Activated CD8-positive, alpha-beta T cell treated with anti-CD3 and anti-CD28 coated beads, Interleukin-2, amount 10 ng/mL, durations not matched to agents 7 days and 5 days (primary cell): Measurements from ENCODE around the gene CDK15. TPM values are rescaled to one million over a fixed set of nuclear protein-coding genes. Genes with fewer than 3 reads are reported as not detected.

Experiments used
- ATAC-seq: fragments of 150-1000 bp; cut with Tn5 transposase; one replicate; pipeline ENCODE4 v1.10.0; 2021; ENCODE audit warnings: moderate library complexity
- CTCF ChIA-PET: fragments of 350-600 bp; sonication (Branson Sonifier 250); formaldehyde crosslinking; loops from one replicate; lab custom pipeline; 2021; ENCODE audit warnings: antibody characterized with exemption; lab: Charles Lee
- POLR2A ChIA-PET: fragments of 350-600 bp; sonication (Branson Sonifier 250); formaldehyde crosslinking; loops from one replicate; lab custom pipeline; 2021; ENCODE audit warnings: antibody characterized with exemption; lab: Charles Lee
- DNase-seq: peaks from one replicate; pipeline ENCODE4 v3.0.0-alpha.2; 2020
- H3K27ac Mint-ChIP-seq: one replicate; pipeline ENCODE4 v1.8.0; 2021; ENCODE audit warnings: mild to moderate bottlenecking, mixed read lengths
- H3K27me3 Mint-ChIP-seq: one replicate; pipeline ENCODE4 v1.8.0; 2021; ENCODE audit warnings: low read depth, mixed read lengths
- H3K36me3 Mint-ChIP-seq: one replicate; pipeline ENCODE4 v1.8.0; 2021; ENCODE audit warnings: low read depth, mixed read lengths
- H3K4me1 Mint-ChIP-seq: one replicate; pipeline ENCODE4 v1.8.0; 2021; ENCODE audit warnings: low read depth, mixed read lengths
- H3K4me3 Mint-ChIP-seq: one replicate; pipeline ENCODE4 v1.8.0; 2021; ENCODE audit warnings: mild to moderate bottlenecking, mixed read lengths
- H3K9me3 Mint-ChIP-seq: one replicate; pipeline ENCODE4 v1.8.0; 2022; ENCODE audit warnings: mixed read lengths; ENCODE audit not compliant: insufficient read depth
- total RNA-seq, 2 experiments: library from RNA; stranded (reverse); gene quantifications; one replicate each; pipeline ENCODE4 v1.2.3, GENCODE V29; 2021

Gene CDK15
- total RNA-seq, 2 experiments from 2014 or later: not detected

DNA sequence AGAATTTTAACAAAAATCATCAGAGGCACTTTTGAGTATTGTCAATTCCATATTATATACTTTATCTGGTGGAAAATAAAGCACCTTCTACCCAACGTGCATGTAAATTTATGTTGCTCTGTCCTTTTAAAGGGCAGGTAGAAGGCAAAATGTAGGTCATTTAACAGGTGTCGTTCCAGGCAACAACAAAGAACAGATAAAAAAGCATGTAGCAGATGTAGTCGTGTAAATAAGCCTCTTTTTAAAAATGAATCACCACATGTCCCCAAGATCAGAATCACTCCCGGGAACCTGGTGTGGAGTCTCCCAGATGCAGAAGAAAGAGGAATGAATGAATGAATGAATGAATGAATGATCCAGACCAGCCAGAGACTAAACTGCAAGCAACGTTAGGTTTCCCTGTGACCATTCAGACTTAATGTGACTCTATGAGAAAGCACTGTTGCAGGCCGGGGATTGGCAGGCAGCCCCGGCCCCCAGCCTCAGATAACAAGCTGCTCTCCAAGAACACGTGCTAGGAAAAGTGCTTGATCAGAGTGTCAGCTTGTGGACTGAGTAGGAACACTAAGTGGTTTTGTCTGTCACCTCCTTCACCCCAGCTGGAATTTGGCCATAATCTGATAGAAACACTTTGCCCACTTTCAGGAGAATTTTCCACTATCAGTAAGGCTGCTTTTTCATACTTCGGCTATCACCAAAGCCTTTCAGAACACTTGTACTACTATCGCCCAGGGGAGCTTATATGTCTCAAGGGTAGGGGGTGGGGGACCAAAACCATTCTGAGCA lies 100.6 kb downstream of the CDK15 start:
- no peaks in the 10 kb centered on the region for H3K36me3 Mint-ChIP-seq
- CTCF ChIA-PET: no interaction called here
- no peaks in the 10 kb centered on the region for H3K9me3 Mint-ChIP-seq

DNA sequence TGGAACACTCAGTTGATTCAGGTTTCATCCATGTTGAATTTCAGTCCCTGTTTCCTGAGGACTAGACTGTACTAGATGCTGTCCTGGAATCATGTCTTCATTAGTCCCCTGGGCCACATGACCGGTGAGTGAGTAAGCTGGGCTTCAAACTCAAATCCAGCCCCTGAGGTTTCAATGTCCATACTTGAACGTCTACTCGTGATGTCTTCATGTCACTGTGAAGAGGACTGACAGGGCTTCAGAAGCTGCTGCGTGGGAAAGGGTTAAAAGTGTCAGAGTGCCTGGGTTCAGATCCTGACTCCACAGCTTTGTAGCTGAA lies 101.2 kb downstream of the CDK15 start:
- no peaks in the 10 kb centered on the region for H3K9me3 Mint-ChIP-seq
- H3K27me3 Mint-ChIP-seq: peaks cover 20% of the 10 kb centered on the region
- H3K4me3 Mint-ChIP-seq: no peak overlapping the region
- no peaks in the 10 kb centered on the region for H3K36me3 Mint-ChIP-seq
- H3K27ac Mint-ChIP-seq: no peak overlapping the region
- ChIA-PET CTCF (no interaction called here), POLR2A (interaction anchor here (0.7 kb wide), 1 partner anchor 437 kb away, joined by 3 read pairs; no protein-coding TSS in a partner anchor)
- DNase-seq: no peak
- peaks cover 25% of the 10 kb centered on the region for H3K4me1 Mint-ChIP-seq
- ATAC-seq: no peak

More for the DNA sequence above, 100.6 kb downstream of the CDK15 start:
- no peak for DNase-seq
- Mint-ChIP-seq H3K4me1 (peaks cover 25% of the 10 kb centered on the region), H3K4me3 (no peak overlapping the region), H3K27me3 (peaks cover 20% of the 10 kb centered on the region), H3K27ac (no peak overlapping the region)
- POLR2A ChIA-PET: interaction anchor here (0.7 kb wide), 1 partner anchor 438 kb away, joined by 3 read pairs; no protein-coding TSS in a partner anchor
- no peak for ATAC-seq

DNA sequence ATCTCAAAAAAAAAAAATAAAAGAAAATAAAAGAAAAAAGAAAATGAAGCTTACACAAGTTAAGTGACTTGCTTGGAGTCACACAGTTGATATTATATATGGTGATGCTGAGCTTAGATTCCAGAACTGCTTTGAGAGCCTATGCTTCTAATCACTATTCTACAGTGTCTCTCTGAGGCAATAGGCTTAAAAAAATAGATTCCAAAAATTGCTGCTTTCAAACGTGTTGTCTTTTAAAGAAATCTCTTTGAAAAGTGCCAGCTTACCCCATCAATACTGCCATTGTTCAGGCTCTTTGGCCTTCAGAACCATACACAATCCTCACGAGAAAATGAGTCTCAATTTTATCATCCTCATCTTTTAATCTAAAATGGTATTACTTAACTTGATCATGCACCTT lies 102.6 kb downstream of the CDK15 start:
- DNase-seq (no peak), ATAC-seq (no peak)
- H3K4me1 Mint-ChIP-seq: peaks cover 25% of the 10 kb centered on the region
- CTCF ChIA-PET: interaction anchor here (2.9 kb wide), 1 partner anchor 49 kb away, joined by 10 read pairs; no protein-coding TSS in a partner anchor
- no peaks in the 10 kb centered on the region for H3K36me3 Mint-ChIP-seq
- H3K9me3 Mint-ChIP-seq: no peaks in the 10 kb centered on the region
- no peak overlapping the region for H3K4me3 Mint-ChIP-seq
- peaks cover 20% of the 10 kb centered on the region for H3K27me3 Mint-ChIP-seq
- no peak overlapping the region for H3K27ac Mint-ChIP-seq
- POLR2A ChIA-PET: no interaction called here

DNA sequence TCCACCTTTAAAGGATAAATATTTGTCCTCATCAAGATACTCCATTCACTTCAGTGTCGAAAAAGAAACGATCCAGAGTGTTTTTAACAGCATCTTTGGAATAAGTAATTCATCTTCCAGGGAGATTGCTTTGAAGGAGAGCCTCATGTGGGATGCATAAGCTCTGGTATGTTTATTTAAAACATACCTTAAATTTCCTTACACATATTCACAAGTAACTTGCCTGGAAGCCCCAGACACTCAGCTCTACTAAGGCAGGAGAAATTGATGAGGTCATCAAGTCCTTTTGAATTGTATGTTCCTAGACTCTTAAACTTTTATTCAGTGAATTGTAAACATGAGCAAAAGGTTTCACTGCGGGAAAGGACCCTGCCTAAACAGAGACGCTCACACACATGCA lies 103.0 kb downstream of the CDK15 start:
- Mint-ChIP-seq H3K4me1 (peaks cover 23% of the 10 kb centered on the region), H3K36me3 (no peaks in the 10 kb centered on the region), H3K9me3 (no peaks in the 10 kb centered on the region), H3K4me3 (no peak overlapping the region), H3K27ac (no peak overlapping the region), H3K27me3 (peaks cover 19% of the 10 kb centered on the region)
- ChIA-PET POLR2A (interaction anchor here (0.6 kb wide), 1 partner anchor 43 kb away, joined by 3 read pairs; no protein-coding TSS in a partner anchor), CTCF (interaction anchor here (2.9 kb wide), 1 partner anchor 49 kb away, joined by 10 read pairs; no protein-coding TSS in a partner anchor)
- ATAC-seq: no peak
- DNase-seq: no peak

DNA sequence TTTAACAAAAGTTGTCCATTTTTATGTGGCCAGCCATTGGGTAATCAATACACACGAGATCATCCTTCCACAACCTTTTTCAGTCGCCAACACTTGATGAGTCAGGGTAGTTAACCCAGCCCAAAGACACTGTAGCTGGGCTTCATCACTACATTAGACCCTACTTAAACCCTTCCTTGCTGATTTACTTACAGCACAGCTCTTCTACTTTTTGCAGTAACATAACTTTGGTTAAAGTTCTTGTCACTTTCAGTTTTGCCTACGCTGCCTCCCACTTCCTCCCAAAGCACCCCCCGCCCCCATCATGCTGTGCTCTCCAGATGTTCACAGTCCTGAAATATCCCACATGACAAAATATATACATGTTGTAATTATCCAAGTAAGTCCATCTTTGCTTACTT lies 103.6 kb downstream of the CDK15 start:
- DNase-seq (peak; percentile 50), ATAC-seq (peak; percentile 44)
- Mint-ChIP-seq H3K4me1 (peaks cover 17% of the 10 kb centered on the region), H3K27me3 (peaks cover 16% of the 10 kb centered on the region), H3K4me3 (peak overlapping the region; percentile 6), H3K9me3 (no peaks in the 10 kb centered on the region), H3K27ac (peak overlapping the region; percentile 74), H3K36me3 (no peaks in the 10 kb centered on the region)
- POLR2A ChIA-PET: interaction anchor here (0.6 kb wide), 1 partner anchor 43 kb away, joined by 3 read pairs; no protein-coding TSS in a partner anchor
- CTCF ChIA-PET: interaction anchor here (2.9 kb wide), 1 partner anchor 50 kb away, joined by 10 read pairs; no protein-coding TSS in a partner anchor

DNA sequence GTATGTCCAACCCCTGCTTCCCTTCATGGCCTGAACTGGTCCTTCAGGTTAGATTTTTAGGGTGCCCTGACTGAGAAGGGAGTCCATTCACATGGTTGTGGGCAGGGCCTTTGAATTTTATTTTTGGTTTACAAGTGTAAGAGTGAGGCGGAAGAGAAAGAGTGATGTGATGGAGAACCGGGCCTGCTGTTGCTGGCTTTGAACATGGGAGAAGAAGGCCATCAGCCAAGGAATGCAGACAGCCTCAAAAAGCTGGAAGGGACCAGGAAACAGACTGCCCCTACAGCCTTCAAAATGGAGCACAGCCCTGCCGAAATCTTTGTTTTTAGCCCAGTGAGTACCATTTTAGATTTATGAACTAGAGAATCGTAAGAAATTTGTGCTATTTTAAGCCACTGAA lies 105.0 kb downstream of the CDK15 start:
- peaks cover 7% of the 10 kb centered on the region for H3K27me3 Mint-ChIP-seq
- ChIA-PET CTCF (interaction anchor here (1.3 kb wide), 1 partner anchor 51 kb away, joined by 4 read pairs; no protein-coding TSS in a partner anchor), POLR2A (no interaction called here)
- H3K9me3 Mint-ChIP-seq: no peaks in the 10 kb centered on the region
- DNase-seq: no peak
- ATAC-seq: no peak
- H3K4me1 Mint-ChIP-seq: peaks cover 15% of the 10 kb centered on the region
- H3K4me3 Mint-ChIP-seq: no peak overlapping the region
- no peak overlapping the region for H3K27ac Mint-ChIP-seq
- H3K36me3 Mint-ChIP-seq: no peaks in the 10 kb centered on the region

DNA sequence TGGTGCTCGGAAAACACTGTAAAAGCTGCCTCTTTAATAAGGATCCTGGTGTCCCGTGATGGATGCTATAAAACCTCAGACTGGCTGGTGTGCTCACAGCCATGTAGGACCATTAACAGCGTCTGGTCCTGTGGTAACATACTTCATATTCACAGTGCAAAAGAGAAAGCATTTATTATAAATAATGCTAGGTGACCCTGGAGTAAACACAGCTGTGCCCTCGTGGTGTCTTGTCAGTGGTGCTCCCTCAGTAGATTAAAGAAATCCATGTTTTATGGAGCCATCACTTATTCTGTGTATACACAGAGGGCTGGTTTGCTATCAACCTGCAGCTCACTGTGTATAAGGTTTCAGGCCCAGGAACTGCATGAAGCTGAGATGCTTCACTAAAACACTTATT lies 106.9 kb downstream of the CDK15 start:
- no peak for DNase-seq

DNA sequence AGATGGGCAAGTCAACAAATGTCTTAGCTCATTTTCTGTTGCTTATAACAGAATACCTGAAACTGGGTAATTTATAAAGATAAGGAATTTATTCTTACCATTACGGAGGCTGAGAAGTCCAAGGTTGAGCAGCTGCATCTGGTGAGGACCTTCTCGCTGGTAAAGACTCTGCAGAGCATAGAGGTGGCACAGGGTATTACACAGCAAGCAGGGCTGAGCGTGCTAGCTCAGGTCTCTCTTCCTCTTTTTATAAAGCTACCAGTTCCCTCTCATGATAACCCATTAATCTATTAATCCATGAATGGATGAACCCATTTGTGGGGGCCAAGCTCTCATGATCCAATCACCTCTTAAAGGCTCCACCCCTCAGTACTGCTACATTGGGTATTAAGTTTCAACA lies 109.1 kb downstream of the CDK15 start:
- Mint-ChIP-seq H3K9me3 (no peaks in the 10 kb centered on the region), H3K27me3 (no peaks in the 10 kb centered on the region), H3K4me1 (no peaks in the 10 kb centered on the region), H3K4me3 (no peak overlapping the region), H3K27ac (no peak overlapping the region), H3K36me3 (no peaks in the 10 kb centered on the region)
- ATAC-seq (no peak), DNase-seq (no peak)
- POLR2A ChIA-PET: no interaction called here
- CTCF ChIA-PET: no interaction called here

More for the DNA sequence above, 106.9 kb downstream of the CDK15 start:
- ChIA-PET POLR2A (no interaction called here), CTCF (no interaction called here)
- Mint-ChIP-seq H3K27ac (no peak overlapping the region), H3K4me3 (no peak overlapping the region), H3K9me3 (no peaks in the 10 kb centered on the region), H3K36me3 (no peaks in the 10 kb centered on the region), H3K27me3 (no peaks in the 10 kb centered on the region), H3K4me1 (peaks cover 15% of the 10 kb centered on the region)
- ATAC-seq: no peak

DNA sequence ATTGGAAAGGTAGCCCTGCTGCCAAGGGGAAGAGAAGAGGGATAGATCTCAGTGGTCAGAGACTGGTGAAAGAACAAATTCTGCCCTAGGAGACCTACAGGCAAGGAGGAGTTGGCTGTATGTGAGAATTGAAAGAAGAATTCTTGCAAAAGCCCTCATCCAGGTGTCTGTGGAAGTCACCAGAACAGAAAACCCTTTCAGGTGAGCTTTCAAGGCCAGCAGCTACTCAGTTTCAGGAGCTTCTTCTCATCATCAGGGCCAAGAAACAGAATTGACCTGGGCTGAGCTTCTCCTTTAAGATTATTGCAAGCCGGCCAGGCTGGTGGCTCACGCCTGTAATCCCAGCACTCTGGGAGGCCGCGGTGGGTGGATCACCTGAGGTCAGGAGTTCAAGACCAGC lies 110.2 kb downstream of the CDK15 start:
- POLR2A ChIA-PET: no interaction called here
- Mint-ChIP-seq H3K27me3 (no peaks in the 10 kb centered on the region), H3K27ac (no peak overlapping the region), H3K4me1 (no peaks in the 10 kb centered on the region), H3K4me3 (no peak overlapping the region), H3K36me3 (no peaks in the 10 kb centered on the region), H3K9me3 (no peaks in the 10 kb centered on the region)
- ATAC-seq (no peak), DNase-seq (no peak)
- CTCF ChIA-PET: no interaction called here

DNA sequence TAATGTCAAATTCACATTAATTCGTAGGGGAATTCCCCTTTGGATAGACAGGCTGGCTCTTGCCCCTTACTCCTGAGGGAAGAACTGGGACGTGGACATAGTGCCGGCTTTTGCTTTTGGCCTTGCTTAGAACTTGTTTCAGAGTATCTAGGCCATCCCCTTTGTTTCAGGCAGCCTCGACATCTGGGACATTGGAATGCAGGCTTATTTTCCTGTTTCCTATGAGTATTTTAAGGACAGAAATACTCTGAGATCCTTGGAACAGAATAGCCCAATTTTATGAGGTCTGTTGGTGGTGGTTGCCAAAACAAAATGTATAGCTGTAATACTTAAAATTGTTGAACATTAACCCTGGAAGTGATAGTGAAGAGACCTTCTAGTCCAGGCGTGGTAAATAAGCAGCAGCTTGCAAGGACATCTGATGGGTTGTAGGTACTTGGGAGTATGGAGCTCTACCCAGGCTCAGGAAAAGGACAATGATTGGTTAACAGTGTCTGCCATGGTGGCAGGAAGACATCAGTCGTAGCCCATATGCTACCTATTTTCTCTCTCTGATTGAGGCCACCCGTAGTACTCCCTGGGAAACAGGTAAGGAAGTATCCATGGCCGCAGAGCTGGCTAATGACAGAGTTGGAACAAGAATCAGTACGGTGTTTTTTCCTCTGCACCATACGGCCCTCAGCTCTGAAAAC lies 112.4 kb downstream of the CDK15 start:
- H3K9me3 Mint-ChIP-seq: no peaks in the 10 kb centered on the region
- H3K36me3 Mint-ChIP-seq: no peaks in the 10 kb centered on the region
- H3K27ac Mint-ChIP-seq: no peak overlapping the region
- ChIA-PET CTCF (no interaction called here), POLR2A (no interaction called here)
- no peak overlapping the region for H3K4me3 Mint-ChIP-seq
- DNase-seq (no peak), ATAC-seq (no peak)
- no peaks in the 10 kb centered on the region for H3K4me1 Mint-ChIP-seq
- H3K27me3 Mint-ChIP-seq: no peaks in the 10 kb centered on the region

DNA sequence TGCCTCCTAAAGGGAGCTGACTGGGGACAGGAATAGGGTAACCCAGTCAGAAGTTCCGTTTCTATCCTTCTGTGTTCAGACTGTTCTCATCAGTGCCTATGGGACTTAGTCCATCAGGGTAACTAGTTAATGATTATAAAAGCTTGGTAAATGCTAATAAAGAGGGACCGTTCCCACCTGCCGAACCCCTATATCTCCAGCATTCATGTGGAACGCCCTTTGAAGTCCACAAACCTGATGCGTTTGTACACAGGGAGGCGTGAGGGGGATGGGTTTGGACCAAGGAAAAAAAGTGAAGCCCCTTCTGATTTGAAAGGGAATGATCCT lies 112.9 kb downstream of the CDK15 start:
- Mint-ChIP-seq H3K4me1 (no peaks in the 10 kb centered on the region), H3K27me3 (no peaks in the 10 kb centered on the region), H3K9me3 (no peaks in the 10 kb centered on the region), H3K36me3 (no peaks in the 10 kb centered on the region), H3K27ac (no peak overlapping the region), H3K4me3 (no peak overlapping the region)
- POLR2A ChIA-PET: no interaction called here
- no peak for ATAC-seq
- CTCF ChIA-PET: no interaction called here
- no peak for DNase-seq
